GM19023 (cell line): Measurements from ENCODE around the gene RANBP3.
"Not testable (repeated sequence)": the region's sequence is repeated elsewhere in the genome, so short reads cannot be mapped to it uniquely, and the experiment has no call there.

Experiments used
- ATAC-seq: cut with Tn5 transposase; IDR thresholded peaks from one replicate; pipeline ENCODE4 v1.9.1; 2021; ENCODE audit warnings: mild to moderate bottlenecking, moderate library complexity; ENCODE audit not compliant: unreplicated experiment

The RANBP3 gene

GRCh38 chr19:5987077-5987818 is 9.3 kb upstream of the RANBP3 start:
- no peak for ATAC-seq

GRCh38 chr19:5985837-5986236 is 7.9 kb upstream of the RANBP3 start:
- ATAC-seq = not testable (repeated sequence)

- no peak for ATAC-seq
Observed at GRCh38 chr19:5985098-5985783, 7.3 kb upstream of the RANBP3 start.

- no peak for ATAC-seq
Observed at GRCh38 chr19:5984600-5984999, 6.7 kb upstream of the RANBP3 start.

GRCh38 chr19:5983367-5983955 is 5.5 kb upstream of the RANBP3 start:
- ATAC-seq = no peak

- ATAC-seq = no peak
Observed at GRCh38 chr19:5978606-5979552, 939 bp upstream of the RANBP3 start.

- ATAC-seq = peak; percentile 6
Observed at GRCh38 chr19:5977222-5977784, 637 bp downstream of the RANBP3 start.

- ATAC-seq = no peak
Observed at GRCh38 chr19:5976768-5977167, 1.2 kb downstream of the RANBP3 start.

- ATAC-seq = no peak
Observed at GRCh38 chr19:5975388-5975728, 2.6 kb downstream of the RANBP3 start.

- no peak for ATAC-seq
Observed at GRCh38 chr19:5974721-5975387, 3.1 kb downstream of the RANBP3 start.

GRCh38 chr19:5973867-5974635 is 3.9 kb downstream of the RANBP3 start:
- ATAC-seq = no peak

- ATAC-seq = no peak
Observed at GRCh38 chr19:5973376-5973775, 4.6 kb downstream of the RANBP3 start.

GRCh38 chr19:5972355-5972731 is 5.6 kb downstream of the RANBP3 start:
- ATAC-seq = no peak

- ATAC-seq = no peak
Observed at GRCh38 chr19:5971714-5972354, 6.1 kb downstream of the RANBP3 start.

GRCh38 chr19:5969476-5969875 is 8.5 kb downstream of the RANBP3 start:
- no peak for ATAC-seq

GRCh38 chr19:5968431-5969373 is 9.2 kb downstream of the RANBP3 start:
- ATAC-seq = no peak

- ATAC-seq = no peak
Observed at GRCh38 chr19:5967994-5968430, 9.9 kb downstream of the RANBP3 start.

- ATAC-seq = no peak
Observed at GRCh38 chr19:5967571-5967970, 10.4 kb downstream of the RANBP3 start.
